Right atrium auricular region (tissue), 2 donors: ENCODE data around the gene PRLR. TPM values are rescaled to one million over a fixed set of nuclear protein-coding genes. Genes with fewer than 3 reads are reported as not detected.
A peak's percentile ranks its signal among the peaks of the same experiment; 100 is the strongest.

Experiments used
- DNase-seq: peaks from one replicate; pipeline ENCODE4 v3.0.0-alpha.2; 2019; ENCODE audit warnings: low spot score
- H3K27ac ChIP-seq, 2 donors: fragments of 200-600 bp; sonication (generic); 1 replicate in 1 of 2; 2 replicates in 1 of 2; pipeline ENCODE4 v1.5.1; 2016 to 2019
- H3K27me3 ChIP-seq, 2 donors: fragments of 200-600 bp; sonication (generic); one replicate each; pipeline versions ENCODE4 v1.5.1 to v1.6.0; 2017 to 2019
- H3K36me3 ChIP-seq: fragments of 200-600 bp; sonication (generic); one replicate; pipeline ENCODE4 v1.5.1; 2016
- H3K4me1 ChIP-seq, 2 donors: fragments of 200-600 bp; sonication (generic); one replicate each; pipeline versions ENCODE4 v1.5.1 to v1.6.0; 2017 to 2019
- H3K4me3 ChIP-seq, 2 donors: fragments of 200-600 bp; sonication (generic); 1 replicate in 1 of 2; 2 replicates in 1 of 2; pipeline ENCODE4 v1.5.1; 2017 to 2019; ENCODE audit warnings: mild to moderate bottlenecking in 1 of 2, moderate library complexity in 1 of 2
- H3K9me3 ChIP-seq, 2 donors: fragments of 200-600 bp; sonication (generic); one replicate each; pipeline ENCODE4 v1.5.1; 2019
- total RNA-seq, 2 donors: library from RNA; depleted of rRNA; stranded (reverse); fragments of >200 nt; gene quantifications; one replicate each; pipeline ENCODE4 v1.1.0, GENCODE V29; 2016
- TF ChIP-seq, protein P1 (sequence below), 2 donors: fragments of 200-600 bp; sonication (generic); IDR thresholded peaks; one replicate each; pipeline ENCODE4 v1.5.1; 2019; ENCODE audit warnings: antibody characterized with exemption in 2 of 2

Gene PRLR
- total RNA-seq, 2 donors from 2014 or later: 0.15 to 0.31 TPM

- no peaks in the 10 kb centered on the region for H3K4me1 ChIP-seq
- H3K36me3 ChIP-seq: no peaks in the 10 kb centered on the region
- no peak for DNase-seq
- H3K27ac ChIP-seq: no peak overlapping the region
- no peak overlapping the region for H3K4me3 ChIP-seq
- H3K27me3 ChIP-seq: no peaks in the 10 kb centered on the region
- TF ChIP-seq, protein P1, sequence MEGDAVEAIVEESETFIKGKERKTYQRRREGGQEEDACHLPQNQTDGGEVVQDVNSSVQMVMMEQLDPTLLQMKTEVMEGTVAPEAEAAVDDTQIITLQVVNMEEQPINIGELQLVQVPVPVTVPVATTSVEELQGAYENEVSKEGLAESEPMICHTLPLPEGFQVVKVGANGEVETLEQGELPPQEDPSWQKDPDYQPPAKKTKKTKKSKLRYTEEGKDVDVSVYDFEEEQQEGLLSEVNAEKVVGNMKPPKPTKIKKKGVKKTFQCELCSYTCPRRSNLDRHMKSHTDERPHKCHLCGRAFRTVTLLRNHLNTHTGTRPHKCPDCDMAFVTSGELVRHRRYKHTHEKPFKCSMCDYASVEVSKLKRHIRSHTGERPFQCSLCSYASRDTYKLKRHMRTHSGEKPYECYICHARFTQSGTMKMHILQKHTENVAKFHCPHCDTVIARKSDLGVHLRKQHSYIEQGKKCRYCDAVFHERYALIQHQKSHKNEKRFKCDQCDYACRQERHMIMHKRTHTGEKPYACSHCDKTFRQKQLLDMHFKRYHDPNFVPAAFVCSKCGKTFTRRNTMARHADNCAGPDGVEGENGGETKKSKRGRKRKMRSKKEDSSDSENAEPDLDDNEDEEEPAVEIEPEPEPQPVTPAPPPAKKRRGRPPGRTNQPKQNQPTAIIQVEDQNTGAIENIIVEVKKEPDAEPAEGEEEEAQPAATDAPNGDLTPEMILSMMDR (IDR thresholded peaks at IDR 0.05): peak; percentile 87 to 92
- H3K9me3 ChIP-seq: no peaks in the 10 kb centered on the region
These were observed 227.0 kb downstream of the PRLR start for GRCh38 chr5:35003018-35003957.

- H3K27ac ChIP-seq: no peak overlapping the region
- no peaks in the 10 kb centered on the region for H3K27me3 ChIP-seq
These were observed 227.8 kb downstream of the PRLR start for GRCh38 chr5:35002459-35002858.

GRCh38 chr5:35001842-35002241 is 228.4 kb downstream of the PRLR start:
- TF ChIP-seq, protein P1 (IDR thresholded peaks at IDR 0.05): no peak
- Histone ChIP-seq H3K4me3 (no peak overlapping the region), H3K4me1 (no peaks in the 10 kb centered on the region), H3K36me3 (no peaks in the 10 kb centered on the region), H3K27ac (no peak overlapping the region), H3K27me3 (no peaks in the 10 kb centered on the region), H3K9me3 (no peaks in the 10 kb centered on the region)
- DNase-seq: no peak

More at GRCh38 chr5:35002459-35002858, 227.8 kb downstream of the PRLR start:
- Histone ChIP-seq H3K4me3 (no peak overlapping the region), H3K9me3 (no peaks in the 10 kb centered on the region), H3K36me3 (no peaks in the 10 kb centered on the region), H3K4me1 (no peaks in the 10 kb centered on the region)
- TF ChIP-seq, protein P1 (IDR thresholded peaks at IDR 0.05): no peak
- DNase-seq: no peak

Other genes with a start within 250 kb of the PRLR start
- gene AGXT2, start 182.5 kb downstream of the PRLR start, total RNA-seq: not detected